ENCODE data around the gene TSR1.

DNA sequence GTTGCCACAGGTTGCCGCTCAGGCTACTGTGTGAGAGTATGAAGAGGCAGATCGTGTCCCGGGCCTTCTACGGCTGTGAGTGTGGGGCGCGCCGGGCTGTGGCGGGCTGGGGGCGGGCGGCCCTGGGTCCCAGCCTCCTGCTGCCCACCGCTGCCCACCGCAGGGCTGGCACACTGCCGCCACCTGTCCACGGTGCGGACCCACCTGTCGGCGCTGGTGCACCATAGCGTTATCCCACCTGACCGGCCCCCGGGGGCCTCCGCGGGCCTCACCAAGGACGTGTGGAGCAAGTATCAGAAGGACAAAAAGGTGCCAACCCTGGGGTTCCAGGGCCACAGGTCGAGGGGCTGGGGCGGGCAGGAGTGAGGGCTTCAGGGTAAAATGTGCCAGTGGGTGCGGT lies 35.9 kb upstream of the TSR1 start:
- TF ChIP-seq, protein P1, sequence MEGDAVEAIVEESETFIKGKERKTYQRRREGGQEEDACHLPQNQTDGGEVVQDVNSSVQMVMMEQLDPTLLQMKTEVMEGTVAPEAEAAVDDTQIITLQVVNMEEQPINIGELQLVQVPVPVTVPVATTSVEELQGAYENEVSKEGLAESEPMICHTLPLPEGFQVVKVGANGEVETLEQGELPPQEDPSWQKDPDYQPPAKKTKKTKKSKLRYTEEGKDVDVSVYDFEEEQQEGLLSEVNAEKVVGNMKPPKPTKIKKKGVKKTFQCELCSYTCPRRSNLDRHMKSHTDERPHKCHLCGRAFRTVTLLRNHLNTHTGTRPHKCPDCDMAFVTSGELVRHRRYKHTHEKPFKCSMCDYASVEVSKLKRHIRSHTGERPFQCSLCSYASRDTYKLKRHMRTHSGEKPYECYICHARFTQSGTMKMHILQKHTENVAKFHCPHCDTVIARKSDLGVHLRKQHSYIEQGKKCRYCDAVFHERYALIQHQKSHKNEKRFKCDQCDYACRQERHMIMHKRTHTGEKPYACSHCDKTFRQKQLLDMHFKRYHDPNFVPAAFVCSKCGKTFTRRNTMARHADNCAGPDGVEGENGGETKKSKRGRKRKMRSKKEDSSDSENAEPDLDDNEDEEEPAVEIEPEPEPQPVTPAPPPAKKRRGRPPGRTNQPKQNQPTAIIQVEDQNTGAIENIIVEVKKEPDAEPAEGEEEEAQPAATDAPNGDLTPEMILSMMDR (IDR thresholded peaks at IDR 0.05; ENCODE audit: insufficient read depth, low read length, poor library complexity, severe bottlenecking), result no peak
- TF ChIP-seq EZH2phosphoT487 (conservative IDR thresholded peaks at IDR 0.05; ENCODE audit: low read length), result no peak

Data from SU-DHL-6 (cell line).